DND-41 (cell line): ENCODE results near the gene TRIM72.

Experiments used
- ATAC-seq: fragments of 200-7000 bp; cut with Tn5 transposase; 3 replicates; pipeline ENCODE4 v1.9.1; 2021; ENCODE audit warnings: low read depth; ENCODE audit not compliant: insufficient read depth
- DNase-seq: peaks from one replicate; pipeline ENCODE4 v3.0.0-alpha.2; 2020
- H2AFZ ChIP-seq: 2 replicates; pipeline ENCODE4 v1.6.0; 2012; ENCODE audit warnings: low read depth, low read length
- H3K27ac ChIP-seq: 2 replicates; pipeline ENCODE4 v1.5.1; 2012; ENCODE audit warnings: low read length, inconsistent platforms
- H3K27me3 ChIP-seq: fragments of 200-600 bp; sonication (generic); 2 replicates; pipeline ENCODE4 v1.6.0; 2012; ENCODE audit warnings: low read length, mild to moderate bottlenecking, inconsistent platforms; ENCODE audit not compliant: insufficient read depth, poor library complexity
- H3K36me3 ChIP-seq: 2 replicates; pipeline ENCODE4 v1.5.1; 2012; ENCODE audit warnings: low read length, inconsistent platforms; ENCODE audit not compliant: insufficient read depth
- H3K4me1 ChIP-seq: 2 replicates; pipeline ENCODE4 v1.5.1; 2012; ENCODE audit warnings: mild to moderate bottlenecking, low read length; ENCODE audit not compliant: insufficient read depth
- H3K4me2 ChIP-seq: 2 replicates; pipeline ENCODE4 v1.6.0; 2012; ENCODE audit warnings: mild to moderate bottlenecking, moderate library complexity, low read length, inconsistent platforms; ENCODE audit not compliant: insufficient read depth
- H3K4me3 ChIP-seq, 2 experiments: fragments of 200-600 bp in 1 of 2; shearing (Covaris generic) in 1 of 2; 2 replicates each; pipeline ENCODE4 v1.5.1; 2012 to 2016; ENCODE audit warnings: inconsistent platforms in 2 of 2, low read length in 2 of 2, mild to moderate bottlenecking in 2 of 2, low read depth in 1 of 2, moderate library complexity in 1 of 2
- H3K79me2 ChIP-seq: 2 replicates; pipeline ENCODE4 v1.6.0; 2012; ENCODE audit warnings: low read length, inconsistent platforms; ENCODE audit not compliant: insufficient read depth
- H3K9ac ChIP-seq: 2 replicates; pipeline ENCODE4 v1.6.0; 2012; ENCODE audit warnings: low read depth, mild to moderate bottlenecking, inconsistent platforms, low read length, moderate library complexity
- H3K9me3 ChIP-seq: 2 replicates; pipeline ENCODE4 v1.5.1; 2012; ENCODE audit warnings: low read length, moderate library complexity, mild to moderate bottlenecking, inconsistent platforms; ENCODE audit not compliant: insufficient read depth, severe bottlenecking
- H4K20me1 ChIP-seq: 2 replicates; pipeline ENCODE4 v1.6.0; 2012; ENCODE audit warnings: low read length; ENCODE audit not compliant: insufficient read depth
- EZH2 ChIP-seq: IDR thresholded peaks from 3 replicates; pipeline ENCODE4 v1.6.1; 2012; ENCODE audit warnings: borderline replicate concordance, low read depth, mild to moderate bottlenecking, moderate library complexity, low read length, inconsistent platforms; ENCODE audit not compliant: severe bottlenecking
- TF ChIP-seq, protein P1 (sequence below): IDR thresholded peaks from 2 replicates; pipeline ENCODE4 v1.5.1; 2012; ENCODE audit warnings: borderline replicate concordance, low read length, moderate library complexity, mild to moderate bottlenecking; ENCODE audit not compliant: poor library complexity, severe bottlenecking; ENCODE audit errors: extremely low read depth

TRIM72 gene

DNA sequence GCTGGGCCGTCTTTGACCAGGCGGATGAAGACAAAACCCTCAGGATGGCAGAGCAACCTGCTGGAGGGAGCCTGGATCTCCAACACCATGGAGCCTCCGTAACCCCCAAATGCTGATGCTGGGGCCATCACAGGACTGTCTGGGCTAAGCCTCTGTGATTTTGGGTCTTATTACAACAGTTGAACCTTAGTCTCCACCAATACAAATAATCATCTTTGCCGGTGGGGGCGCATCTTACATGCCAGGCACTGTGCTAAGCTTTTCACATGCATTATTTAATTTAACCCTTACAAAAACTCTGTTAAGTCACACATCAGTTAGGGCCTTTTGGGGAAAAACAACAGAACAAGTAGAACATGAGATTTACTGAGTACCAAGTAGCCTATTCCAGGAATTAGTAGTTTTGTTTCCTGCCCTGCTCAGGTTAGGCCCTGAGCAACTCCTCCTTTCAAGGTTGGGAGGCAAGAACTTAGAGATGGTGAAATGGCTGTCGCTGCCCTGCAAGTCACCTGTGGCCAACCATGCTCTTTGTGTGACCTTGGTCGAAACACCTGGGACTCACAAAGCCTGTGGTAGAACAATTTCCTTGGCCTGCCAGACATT is 37.0 kb downstream of the TRIM72 start:
- Histone ChIP-seq H3K79me2 (no peaks in the 10 kb centered on the region), H3K36me3 (no peaks in the 10 kb centered on the region)

DNA sequence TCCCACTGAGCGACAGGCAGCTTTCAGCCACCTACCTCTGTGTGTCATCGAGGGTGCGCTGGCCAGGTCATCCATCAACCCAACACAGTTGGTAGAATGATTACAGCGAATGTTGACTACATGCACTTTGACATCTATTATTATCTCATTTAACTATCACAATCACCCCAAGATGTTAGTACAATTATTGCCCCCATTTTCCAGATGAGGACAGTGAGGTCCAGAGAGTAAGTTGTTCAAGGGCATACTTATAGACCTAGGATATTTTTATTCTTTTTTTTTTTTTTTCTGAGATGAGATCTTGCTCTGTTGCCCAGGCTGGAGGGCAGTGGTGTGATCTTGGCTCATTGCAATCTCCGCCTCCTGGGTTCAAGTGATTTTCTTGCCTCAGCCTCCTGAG is 37.5 kb downstream of the TRIM72 start:
- Histone ChIP-seq H3K9me3 (no peaks in the 10 kb centered on the region), H3K4me3 (no peak overlapping the region), H3K27ac (no peak overlapping the region), H3K79me2 (no peaks in the 10 kb centered on the region), H3K27me3 (peaks cover 7% of the 10 kb centered on the region), H4K20me1 (no peaks in the 10 kb centered on the region), H3K36me3 (no peaks in the 10 kb centered on the region), H3K4me2 (no peak overlapping the region), H3K9ac (no peak overlapping the region), H2AFZ (no peak overlapping the region), H3K4me1 (no peaks in the 10 kb centered on the region)
- no peak for TF ChIP-seq EZH2
- TF ChIP-seq, protein P1, sequence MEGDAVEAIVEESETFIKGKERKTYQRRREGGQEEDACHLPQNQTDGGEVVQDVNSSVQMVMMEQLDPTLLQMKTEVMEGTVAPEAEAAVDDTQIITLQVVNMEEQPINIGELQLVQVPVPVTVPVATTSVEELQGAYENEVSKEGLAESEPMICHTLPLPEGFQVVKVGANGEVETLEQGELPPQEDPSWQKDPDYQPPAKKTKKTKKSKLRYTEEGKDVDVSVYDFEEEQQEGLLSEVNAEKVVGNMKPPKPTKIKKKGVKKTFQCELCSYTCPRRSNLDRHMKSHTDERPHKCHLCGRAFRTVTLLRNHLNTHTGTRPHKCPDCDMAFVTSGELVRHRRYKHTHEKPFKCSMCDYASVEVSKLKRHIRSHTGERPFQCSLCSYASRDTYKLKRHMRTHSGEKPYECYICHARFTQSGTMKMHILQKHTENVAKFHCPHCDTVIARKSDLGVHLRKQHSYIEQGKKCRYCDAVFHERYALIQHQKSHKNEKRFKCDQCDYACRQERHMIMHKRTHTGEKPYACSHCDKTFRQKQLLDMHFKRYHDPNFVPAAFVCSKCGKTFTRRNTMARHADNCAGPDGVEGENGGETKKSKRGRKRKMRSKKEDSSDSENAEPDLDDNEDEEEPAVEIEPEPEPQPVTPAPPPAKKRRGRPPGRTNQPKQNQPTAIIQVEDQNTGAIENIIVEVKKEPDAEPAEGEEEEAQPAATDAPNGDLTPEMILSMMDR, result no peak
- ATAC-seq (no peak), DNase-seq (no peak)

More for the DNA sequence above, 37.0 kb downstream of the TRIM72 start:
- DNase-seq (no peak), ATAC-seq (no peak)
- Histone ChIP-seq H3K4me1 (no peaks in the 10 kb centered on the region), H4K20me1 (no peaks in the 10 kb centered on the region), H3K9ac (no peak overlapping the region), H3K4me2 (no peak overlapping the region), H3K4me3 (no peak overlapping the region), H3K27me3 (peaks cover 7% of the 10 kb centered on the region), H3K27ac (no peak overlapping the region), H3K9me3 (no peaks in the 10 kb centered on the region), H2AFZ (no peak overlapping the region)
- TF ChIP-seq, protein P1, result no peak
- no peak for TF ChIP-seq EZH2

DNA sequence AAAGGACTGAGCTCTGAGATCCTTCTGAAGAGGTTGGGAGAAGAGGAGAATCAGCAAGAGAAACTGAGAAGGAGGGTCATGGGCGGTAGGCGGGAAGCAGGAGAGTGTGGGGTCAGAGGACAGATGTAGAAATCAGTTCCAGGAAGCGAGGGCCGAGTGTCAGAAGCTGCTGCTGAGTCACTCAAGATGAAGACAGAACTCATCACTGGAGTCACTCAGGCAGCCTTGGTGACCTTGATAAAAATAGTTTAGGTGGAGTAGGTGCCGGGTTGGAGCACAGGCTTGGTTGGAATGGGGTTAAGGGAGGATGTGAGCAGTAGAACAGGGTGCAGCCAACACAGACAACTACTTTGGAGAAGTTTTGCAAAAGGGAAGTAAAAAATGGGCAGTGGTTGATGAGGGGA is 39.7 kb downstream of the TRIM72 start:
- TF ChIP-seq, protein P1, result no peak
- no peak for TF ChIP-seq EZH2
- no peak overlapping the region for H3K27ac ChIP-seq
- no peaks in the 10 kb centered on the region for H3K36me3 ChIP-seq
- H3K4me2 ChIP-seq, result no peak overlapping the region
- H3K9me3 ChIP-seq, result no peaks in the 10 kb centered on the region
- H3K4me1 ChIP-seq, result no peaks in the 10 kb centered on the region
- no peaks in the 10 kb centered on the region for H3K79me2 ChIP-seq
- H4K20me1 ChIP-seq, result no peaks in the 10 kb centered on the region
- H3K9ac ChIP-seq, result no peak overlapping the region
- no peak overlapping the region for H3K4me3 ChIP-seq
- DNase-seq (no peak), ATAC-seq (no peak)
- no peak overlapping the region for H2AFZ ChIP-seq
- H3K27me3 ChIP-seq, result peaks cover 7% of the 10 kb centered on the region
